Measurements from ENCODE around the gene ITGB5.

GRCh38 chr3:124883766-124884473 is 3.2 kb downstream of the ITGB5 start:
- TF ChIP-seq, protein P1, sequence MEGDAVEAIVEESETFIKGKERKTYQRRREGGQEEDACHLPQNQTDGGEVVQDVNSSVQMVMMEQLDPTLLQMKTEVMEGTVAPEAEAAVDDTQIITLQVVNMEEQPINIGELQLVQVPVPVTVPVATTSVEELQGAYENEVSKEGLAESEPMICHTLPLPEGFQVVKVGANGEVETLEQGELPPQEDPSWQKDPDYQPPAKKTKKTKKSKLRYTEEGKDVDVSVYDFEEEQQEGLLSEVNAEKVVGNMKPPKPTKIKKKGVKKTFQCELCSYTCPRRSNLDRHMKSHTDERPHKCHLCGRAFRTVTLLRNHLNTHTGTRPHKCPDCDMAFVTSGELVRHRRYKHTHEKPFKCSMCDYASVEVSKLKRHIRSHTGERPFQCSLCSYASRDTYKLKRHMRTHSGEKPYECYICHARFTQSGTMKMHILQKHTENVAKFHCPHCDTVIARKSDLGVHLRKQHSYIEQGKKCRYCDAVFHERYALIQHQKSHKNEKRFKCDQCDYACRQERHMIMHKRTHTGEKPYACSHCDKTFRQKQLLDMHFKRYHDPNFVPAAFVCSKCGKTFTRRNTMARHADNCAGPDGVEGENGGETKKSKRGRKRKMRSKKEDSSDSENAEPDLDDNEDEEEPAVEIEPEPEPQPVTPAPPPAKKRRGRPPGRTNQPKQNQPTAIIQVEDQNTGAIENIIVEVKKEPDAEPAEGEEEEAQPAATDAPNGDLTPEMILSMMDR (IDR thresholded peaks at IDR 0.05) = no peak
- TF ChIP-seq POLR2AphosphoS5 (IDR thresholded peaks at IDR 0.05; ENCODE audit: insufficient read depth in 1 of 2, low read depth in 1 of 2) = no peak
